H1 (cell line): ENCODE measurements around the gene LRRC4. TPM values are rescaled to one million over a fixed set of nuclear protein-coding genes. Genes with fewer than 3 reads are reported as not detected.

ENCODE experiments used
- CTCF ChIA-PET: fragments of 300-600 bp; sonication (Branson Sonifier 250); formaldehyde crosslinking; loops from one replicate; lab custom pipeline; 2021; ENCODE audit not compliant: partially characterized antibody; lab: Charles Lee
- POLR2A ChIA-PET: fragments of 300-600 bp; sonication (Branson Sonifier 250); formaldehyde crosslinking; loops from one replicate; lab custom pipeline; 2021; ENCODE audit warnings: inconsistent platforms; ENCODE audit not compliant: partially characterized antibody; lab: Charles Lee
- DNase-seq, 2 experiments: peaks; one replicate each; pipeline versions ENCODE4 v3.0.0 to v3.0.0-alpha.2; 2010 to 2022; ENCODE audit warnings: low spot score in 2 of 2, low read depth in 1 of 2, mixed read lengths in 1 of 2
- FAIRE-seq: peaks from 2 replicates; lab custom pipeline; 2011; peaks lifted over from hg19 to GRCh38; lab: Jason Lieb, UNC
- H2AFZ ChIP-seq: 2 replicates; pipeline ENCODE4 v1.8.1; 2012; ENCODE audit warnings: low read length, inconsistent platforms
- H2AK5ac ChIP-seq: 2 replicates; pipeline ENCODE4 v1.6.1; 2013; ENCODE audit warnings: low read depth, low read length
- H2BK120ac ChIP-seq: replicated peaks from 2 replicates; pipeline ENCODE3; 2013; ENCODE audit warnings: low read depth, low read length, inconsistent platforms
- H2BK12ac ChIP-seq: 2 replicates; pipeline ENCODE4 v1.6.1; 2013; ENCODE audit warnings: low read depth, low read length
- H2BK15ac ChIP-seq: 2 replicates; pipeline ENCODE4 v1.6.1; 2013; ENCODE audit warnings: low read length
- H2BK20ac ChIP-seq: 2 replicates; pipeline ENCODE4 v1.6.1; 2013; ENCODE audit warnings: low read length
- H2BK5ac ChIP-seq: 2 replicates; pipeline ENCODE4 v1.6.1; 2013; ENCODE audit warnings: low read depth, low read length
- H3K14ac ChIP-seq: 2 replicates; pipeline ENCODE4 v1.6.1; 2013; ENCODE audit warnings: inconsistent platforms; ENCODE audit not compliant: insufficient read length
- H3K18ac ChIP-seq: 2 replicates; pipeline ENCODE4 v1.6.1; 2013; ENCODE audit warnings: low read length; ENCODE audit errors: extremely low read depth
- H3K23ac ChIP-seq: 2 replicates; pipeline ENCODE4 v1.6.1; 2013; ENCODE audit warnings: inconsistent platforms; ENCODE audit not compliant: insufficient read length
- H3K23me2 ChIP-seq: 2 replicates; pipeline ENCODE4 v1.6.1; 2013; ENCODE audit warnings: low read depth, low read length
- H3K27ac ChIP-seq: 2 replicates; pipeline ENCODE4 v1.6.1; 2011; ENCODE audit warnings: low read depth, low read length, inconsistent platforms
- H3K27me3 ChIP-seq, 4 experiments: replicated peaks in 1 of 4; 1 replicate in 1 of 4; 2 replicates in 3 of 4; pipeline versions ENCODE4 v1.6.1 to v1.8.1; 2011 to 2013; ENCODE audit warnings: low read length in 3 of 4, mild to moderate bottlenecking in 3 of 4, inconsistent platforms in 2 of 4, mixed read lengths in 2 of 4, moderate library complexity in 1 of 4; ENCODE audit not compliant: control insufficient read depth in 3 of 4, insufficient read depth in 3 of 4; ENCODE audit errors: extremely low read depth in 1 of 4
- H3K36me3 ChIP-seq, 4 experiments: 2 replicates each; pipeline versions ENCODE4 v1.6.1 to v1.8.1; 2011 to 2013; ENCODE audit warnings: mild to moderate bottlenecking in 4 of 4, low read length in 3 of 4, moderate library complexity in 2 of 4, control low read depth in 1 of 4, inconsistent platforms in 1 of 4; ENCODE audit not compliant: insufficient read depth in 4 of 4, control insufficient read depth in 2 of 4
- H3K4ac ChIP-seq: replicated peaks from 2 replicates; pipeline ENCODE3; 2013; ENCODE audit warnings: low read length, low read depth, mixed read lengths, inconsistent platforms; ENCODE audit not compliant: insufficient read length
- H3K4me1 ChIP-seq, 4 experiments: replicated peaks in 1 of 4; 1 replicate in 1 of 4; 2 replicates in 3 of 4; pipeline versions ENCODE4 v1.6.1 to v1.8.1; 2011 to 2013; ENCODE audit warnings: low read length in 3 of 4, inconsistent platforms in 2 of 4, mixed read lengths in 1 of 4; ENCODE audit not compliant: insufficient read depth in 4 of 4, control insufficient read depth in 3 of 4
- H3K4me2 ChIP-seq, 2 experiments: 2 replicates each; pipeline versions ENCODE4 v1.6.1 to v1.8.1; 2011 to 2013; ENCODE audit warnings: low read depth in 2 of 2, low read length in 2 of 2, control low read depth in 1 of 2, inconsistent platforms in 1 of 2, mild to moderate bottlenecking in 1 of 2; ENCODE audit not compliant: insufficient read depth in 1 of 2
- H3K4me3 ChIP-seq, 4 experiments: fragments of 200-600, 300-600 bp in 1 of 4; sonication (generic), shearing (Covaris generic), sonication (Bioruptor Twin) in 1 of 4; 2 replicates each; pipeline versions ENCODE4 v1.5.1 to v1.8.1; 2011 to 2016; ENCODE audit warnings: low read length in 4 of 4, low read depth in 3 of 4, control low read depth in 2 of 4, inconsistent platforms in 2 of 4, mild to moderate bottlenecking in 2 of 4, mixed read lengths in 1 of 4, moderate library complexity in 1 of 4; ENCODE audit not compliant: insufficient read depth in 2 of 4; ENCODE audit errors: extremely low read depth in 1 of 4
- H3K56ac ChIP-seq: replicated peaks from 2 replicates; pipeline ENCODE3; 2013; ENCODE audit warnings: low read depth, mild to moderate bottlenecking, mixed read lengths, low read length, inconsistent platforms; ENCODE audit not compliant: insufficient read length
- H3K79me1 ChIP-seq: 2 replicates; pipeline ENCODE4 v1.6.1; 2013; ENCODE audit warnings: low read depth, low read length, control low read depth
- H3K79me2 ChIP-seq, 2 experiments: 2 replicates each; pipeline versions ENCODE4 v1.6.1 to v1.8.1; 2012 to 2013; ENCODE audit warnings: low read length in 2 of 2, mild to moderate bottlenecking in 2 of 2, inconsistent platforms in 1 of 2; ENCODE audit not compliant: insufficient read depth in 2 of 2, control insufficient read depth in 1 of 2
- H3K9ac ChIP-seq, 4 experiments: replicated peaks in 1 of 4; 1 replicate in 1 of 4; 2 replicates in 3 of 4; pipeline versions ENCODE4 v1.6.1 to v1.8.1; 2011 to 2013; ENCODE audit warnings: low read depth in 3 of 4, low read length in 3 of 4, control low read depth in 2 of 4, mild to moderate bottlenecking in 2 of 4, moderate library complexity in 2 of 4, inconsistent platforms in 1 of 4; ENCODE audit errors: extremely low read depth in 1 of 4
- H3K9me3 ChIP-seq, 2 experiments: 2 replicates each; pipeline versions ENCODE4 v1.6.1 to v1.8.1; 2012 to 2013; ENCODE audit warnings: mild to moderate bottlenecking in 2 of 2, moderate library complexity in 2 of 2, control low read depth in 1 of 2, inconsistent platforms in 1 of 2, low read depth in 1 of 2, low read length in 1 of 2, mixed read lengths in 1 of 2; ENCODE audit not compliant: insufficient read depth in 2 of 2
- H4K20me1 ChIP-seq, 2 experiments: replicated peaks in 1 of 2; 2 replicates each; pipeline versions ENCODE3 to v1.8.1; 2011 to 2013; ENCODE audit warnings: inconsistent platforms in 2 of 2, low read length in 2 of 2, mild to moderate bottlenecking in 1 of 2; ENCODE audit not compliant: insufficient read depth in 2 of 2, control insufficient read depth in 1 of 2
- H4K5ac ChIP-seq: 2 replicates; pipeline ENCODE4 v1.6.1; 2013; ENCODE audit warnings: low read length, low read depth, mixed read lengths, inconsistent platforms; ENCODE audit not compliant: insufficient read length
- H4K8ac ChIP-seq: 2 replicates; pipeline ENCODE4 v1.8.0; 2013; ENCODE audit warnings: mild to moderate bottlenecking, moderate library complexity, low read length, inconsistent platforms; ENCODE audit not compliant: insufficient read depth; ENCODE audit errors: extremely low read depth
- H4K91ac ChIP-seq: replicated peaks from 2 replicates; pipeline ENCODE3; 2013; ENCODE audit warnings: low read length, mixed read lengths, inconsistent platforms; ENCODE audit not compliant: insufficient read length
- ATF2 ChIP-seq: IDR thresholded peaks from 2 replicates; pipeline ENCODE4 v1.6.1; 2012; ENCODE audit warnings: low read length, inconsistent platforms
- GABPA ChIP-seq: IDR thresholded peaks from 2 replicates; pipeline ENCODE4 v1.6.1; 2011; ENCODE audit warnings: mild to moderate bottlenecking, low read length, moderate library complexity, borderline replicate concordance; ENCODE audit not compliant: insufficient read depth
- GTF2F1 ChIP-seq: IDR thresholded peaks from 2 replicates; pipeline ENCODE4 v1.6.1; 2012; ENCODE audit warnings: low read depth, low read length, improper control_type of control experiment, borderline replicate concordance
- KDM1A ChIP-seq: fragments of 200-600, 300-600 bp; sonication (generic); IDR thresholded peaks from 2 replicates; pipeline ENCODE4 v1.7.1; 2016; ENCODE audit warnings: mild to moderate bottlenecking, low read length, borderline replicate concordance
- NRF1 ChIP-seq: IDR thresholded peaks from 2 replicates; pipeline ENCODE4 v1.6.1; 2011; ENCODE audit warnings: mild to moderate bottlenecking, low read depth, low read length, improper control_type of control experiment
- PHF8 ChIP-seq: fragments of 200-600 bp; sonication (generic); conservative IDR thresholded peaks from 2 replicates; pipeline ENCODE4 v1.7.1; 2012; ENCODE audit warnings: low read depth, mild to moderate bottlenecking, inconsistent platforms, low read length, moderate library complexity
- SIN3A ChIP-seq, 2 experiments: IDR thresholded peaks in 1 of 2; conservative IDR thresholded peaks in 1 of 2; 2 replicates each; pipeline ENCODE4 v1.6.1; 2011 to 2012; ENCODE audit warnings: low read length in 2 of 2, improper control_type of control experiment in 1 of 2, low read depth in 1 of 2, mild to moderate bottlenecking in 1 of 2
- ZNF274 ChIP-seq: IDR thresholded peaks from 2 replicates; pipeline ENCODE4 v1.7.0; 2012; ENCODE audit warnings: low read length, borderline replicate concordance; ENCODE audit errors: extremely low read depth
- WGBS, 2 experiments: shearing (Covaris generic) in 1 of 2; methylation state at CpG; one replicate each; pipeline versions ENCODE4 v1.1.6 to v1.1.7; 2013 to 2015; ENCODE audit warnings: low lambda C conversion rate in 2 of 2, mixed read lengths in 2 of 2, inconsistent platforms in 1 of 2, low coverage in 1 of 2, missing lambda C conversion rate in 1 of 2; ENCODE audit not compliant: insufficient replicate concordance in 2 of 2, insufficient coverage in 1 of 2, insufficient read length in 1 of 2; ENCODE audit errors: extremely low coverage in 1 of 2, missing lambda C conversion rate in 1 of 2; 5-methylcytosine and 5-hydroxymethylcytosine counted together
- polyA plus RNA-seq, 7 experiments: library from polyadenylated mRNA; depleted of rRNA in 3 of 7; stranded (reverse) in 5 of 7; unstranded in 2 of 7; fragments of >200 nt in 5 of 7; fragments of 200-250 nt in 2 of 7; gene quantifications; 1 replicate in 5 of 7; 2 replicates in 1 of 7; 4 replicates in 1 of 7; pipeline versions ENCODE4 v1.2.1 to v1.2.3, GENCODE V29; 2011 to 2013; ENCODE audit warnings: missing spikeins in 2 of 7, mixed read lengths in 2 of 7
- total RNA-seq: library from RNA; stranded (reverse); fragmentation: NEBNext Ultra II Directional; extraction: Animal tissue kit (Norgen Biotek cat#: 25700); gene quantifications from 2 replicates; pipeline ENCODE4 v1.2.1, GENCODE V29; 2021

Gene LRRC4
- total and polyA plus RNA-seq, 2 of the 8 experiments (the other 6 are each of a cell fraction or from before 2014, with no cell fraction given): 13.4 to 16.4 TPM

- POLR2A ChIA-PET: no interaction called here
- TF ChIP-seq NRF1 (no peak), GABPA (no peak), PHF8 (no peak), ATF2 (no peak), ZNF274 (no peak), SIN3A (conservative IDR thresholded peaks at IDR 0.05 in 1 of 2, IDR thresholded peaks at IDR 0.05 in 1 of 2; ENCODE audit: low read depth in 1 of 2, low read length in 2 of 2) (no peak), KDM1A (no peak), GTF2F1 (no peak)
- TF ChIP-seq, all 59 proteins: peak for 0
- Histone ChIP-seq H4K91ac (no peak overlapping the region), H3K23ac (no peak overlapping the region), H2BK5ac (no peak overlapping the region), H3K18ac (no peak overlapping the region), H3K79me2 (no peaks in the 10 kb centered on the region), H4K20me1 (peaks cover 4 to 9% of the 10 kb centered on the region in 2 experiments), H2BK15ac (no peak overlapping the region), H2AK5ac (no peak overlapping the region), H3K23me2 (no peaks in the 10 kb centered on the region), H3K36me3 (peaks cover 0 to 6% (median 3%) of the 10 kb centered on the region in 4 experiments; a peak in 2 of 8 replicates), H2BK120ac (no peak overlapping the region), H3K9me3 (no peaks in the 10 kb centered on the region), H2AFZ (no peak overlapping the region), H3K4me1 (peaks cover 0 to 8% (median 2%) of the 10 kb centered on the region in 4 experiments; a peak in 3 of 7 replicates), H4K5ac (no peak overlapping the region), H3K79me1 (peaks cover 2% of the 10 kb centered on the region; the same call in 1 of the 2 replicates), H3K4me2 (no peak overlapping the region), H3K27ac (no peak overlapping the region), H3K4ac (no peak overlapping the region), H3K4me3 (no peak overlapping the region), H3K14ac (no peak overlapping the region), H3K9ac (no peak overlapping the region), H2BK12ac (no peak overlapping the region), H4K8ac (no peak overlapping the region), H2BK20ac (no peak overlapping the region), H3K56ac (no peak overlapping the region), H3K27me3 (no peaks in the 10 kb centered on the region)
- 94% methylated on average over 6 of the region's 6 CpGs; no CpG with 5 or more reads in 1 of the 2 experiments for WGBS, 2 experiments
- DNase-seq (no peak), FAIRE-seq (no peak)
- CTCF ChIA-PET: interaction anchor here (1.1 to 16.6 kb wide), 11 partner anchors 8 to 144 kb away, joined by 3 to 135 read pairs (median 5); no protein-coding TSS in a partner anchor
Measured at GRCh38 chr7:128074736-128075135, 43.5 kb upstream of the LRRC4 start.
